HG02970 (cell line): ENCODE results near the gene CCDC86.

Source experiments
- ATAC-seq: cut with Tn5 transposase; IDR thresholded peaks from one replicate; pipeline ENCODE4 v1.9.1; 2021; ENCODE audit warnings: mild to moderate bottlenecking, moderate library complexity, moderate number of reproducible peaks; ENCODE audit not compliant: unreplicated experiment, low FRiP score

CCDC86 gene

GRCh38 chr11:60887556-60887955 is 45.6 kb downstream of the CCDC86 start:
- ATAC-seq, result no peak

- ATAC-seq, result no peak
Measured at GRCh38 chr11:60889869-60890311, 48.0 kb downstream of the CCDC86 start.

GRCh38 chr11:60890696-60891095 is 48.8 kb downstream of the CCDC86 start:
- ATAC-seq, result no peak

- ATAC-seq, result no peak
Measured at GRCh38 chr11:60891103-60891741, 49.3 kb downstream of the CCDC86 start.

GRCh38 chr11:60895687-60896086 is 53.8 kb downstream of the CCDC86 start:
- ATAC-seq, result no peak

- ATAC-seq, result no peak
Measured at GRCh38 chr11:60897496-60897895, 55.6 kb downstream of the CCDC86 start.

GRCh38 chr11:60899046-60899936 is 57.4 kb downstream of the CCDC86 start:
- no peak for ATAC-seq

GRCh38 chr11:60899977-60900376 is 58.1 kb downstream of the CCDC86 start:
- ATAC-seq, result no peak
